H1 (cell line): ENCODE data around the gene LCE1D. TPM values are rescaled to one million over a fixed set of nuclear protein-coding genes. Genes with fewer than 3 reads are reported as not detected.

ENCODE experiments used
- CTCF ChIA-PET: fragments of 300-600 bp; sonication (Branson Sonifier 250); formaldehyde crosslinking; loops from one replicate; lab custom pipeline; 2021; ENCODE audit not compliant: partially characterized antibody; lab: Charles Lee
- POLR2A ChIA-PET: fragments of 300-600 bp; sonication (Branson Sonifier 250); formaldehyde crosslinking; loops from one replicate; lab custom pipeline; 2021; ENCODE audit warnings: inconsistent platforms; ENCODE audit not compliant: partially characterized antibody; lab: Charles Lee
- DNase-seq, 2 experiments: peaks; one replicate each; pipeline versions ENCODE4 v3.0.0 to v3.0.0-alpha.2; 2010 to 2022; ENCODE audit warnings: low spot score in 2 of 2, low read depth in 1 of 2, mixed read lengths in 1 of 2
- FAIRE-seq: peaks from 2 replicates; lab custom pipeline; 2011; peaks lifted over from hg19 to GRCh38; lab: Jason Lieb, UNC
- H2AFZ ChIP-seq: 2 replicates; pipeline ENCODE4 v1.8.1; 2012; ENCODE audit warnings: low read length, inconsistent platforms
- H2AK5ac ChIP-seq: 2 replicates; pipeline ENCODE4 v1.6.1; 2013; ENCODE audit warnings: low read depth, low read length
- H2BK120ac ChIP-seq: replicated peaks from 2 replicates; pipeline ENCODE3; 2013; ENCODE audit warnings: low read depth, low read length, inconsistent platforms
- H2BK12ac ChIP-seq: 2 replicates; pipeline ENCODE4 v1.6.1; 2013; ENCODE audit warnings: low read depth, low read length
- H2BK15ac ChIP-seq: 2 replicates; pipeline ENCODE4 v1.6.1; 2013; ENCODE audit warnings: low read length
- H2BK20ac ChIP-seq: 2 replicates; pipeline ENCODE4 v1.6.1; 2013; ENCODE audit warnings: low read length
- H2BK5ac ChIP-seq: 2 replicates; pipeline ENCODE4 v1.6.1; 2013; ENCODE audit warnings: low read depth, low read length
- H3K14ac ChIP-seq: 2 replicates; pipeline ENCODE4 v1.6.1; 2013; ENCODE audit warnings: inconsistent platforms; ENCODE audit not compliant: insufficient read length
- H3K18ac ChIP-seq: 2 replicates; pipeline ENCODE4 v1.6.1; 2013; ENCODE audit warnings: low read length; ENCODE audit errors: extremely low read depth
- H3K23ac ChIP-seq: 2 replicates; pipeline ENCODE4 v1.6.1; 2013; ENCODE audit warnings: inconsistent platforms; ENCODE audit not compliant: insufficient read length
- H3K23me2 ChIP-seq: 2 replicates; pipeline ENCODE4 v1.6.1; 2013; ENCODE audit warnings: low read depth, low read length
- H3K27ac ChIP-seq: 2 replicates; pipeline ENCODE4 v1.6.1; 2011; ENCODE audit warnings: low read depth, low read length, inconsistent platforms
- H3K27me3 ChIP-seq, 4 experiments: replicated peaks in 1 of 4; 1 replicate in 1 of 4; 2 replicates in 3 of 4; pipeline versions ENCODE4 v1.6.1 to v1.8.1; 2011 to 2013; ENCODE audit warnings: low read length in 3 of 4, mild to moderate bottlenecking in 3 of 4, inconsistent platforms in 2 of 4, mixed read lengths in 2 of 4, moderate library complexity in 1 of 4; ENCODE audit not compliant: control insufficient read depth in 3 of 4, insufficient read depth in 3 of 4; ENCODE audit errors: extremely low read depth in 1 of 4
- H3K36me3 ChIP-seq, 4 experiments: 2 replicates each; pipeline versions ENCODE4 v1.6.1 to v1.8.1; 2011 to 2013; ENCODE audit warnings: mild to moderate bottlenecking in 4 of 4, low read length in 3 of 4, moderate library complexity in 2 of 4, control low read depth in 1 of 4, inconsistent platforms in 1 of 4; ENCODE audit not compliant: insufficient read depth in 4 of 4, control insufficient read depth in 2 of 4
- H3K4ac ChIP-seq: replicated peaks from 2 replicates; pipeline ENCODE3; 2013; ENCODE audit warnings: low read length, low read depth, mixed read lengths, inconsistent platforms; ENCODE audit not compliant: insufficient read length
- H3K4me1 ChIP-seq, 4 experiments: replicated peaks in 1 of 4; 1 replicate in 1 of 4; 2 replicates in 3 of 4; pipeline versions ENCODE4 v1.6.1 to v1.8.1; 2011 to 2013; ENCODE audit warnings: low read length in 3 of 4, inconsistent platforms in 2 of 4, mixed read lengths in 1 of 4; ENCODE audit not compliant: insufficient read depth in 4 of 4, control insufficient read depth in 3 of 4
- H3K4me2 ChIP-seq, 2 experiments: 2 replicates each; pipeline versions ENCODE4 v1.6.1 to v1.8.1; 2011 to 2013; ENCODE audit warnings: low read depth in 2 of 2, low read length in 2 of 2, control low read depth in 1 of 2, inconsistent platforms in 1 of 2, mild to moderate bottlenecking in 1 of 2; ENCODE audit not compliant: insufficient read depth in 1 of 2
- H3K4me3 ChIP-seq, 4 experiments: fragments of 200-600, 300-600 bp in 1 of 4; sonication (generic), shearing (Covaris generic), sonication (Bioruptor Twin) in 1 of 4; 2 replicates each; pipeline versions ENCODE4 v1.5.1 to v1.8.1; 2011 to 2016; ENCODE audit warnings: low read length in 4 of 4, low read depth in 3 of 4, control low read depth in 2 of 4, inconsistent platforms in 2 of 4, mild to moderate bottlenecking in 2 of 4, mixed read lengths in 1 of 4, moderate library complexity in 1 of 4; ENCODE audit not compliant: insufficient read depth in 2 of 4; ENCODE audit errors: extremely low read depth in 1 of 4
- H3K56ac ChIP-seq: replicated peaks from 2 replicates; pipeline ENCODE3; 2013; ENCODE audit warnings: low read depth, mild to moderate bottlenecking, mixed read lengths, low read length, inconsistent platforms; ENCODE audit not compliant: insufficient read length
- H3K79me1 ChIP-seq: 2 replicates; pipeline ENCODE4 v1.6.1; 2013; ENCODE audit warnings: low read depth, low read length, control low read depth
- H3K79me2 ChIP-seq, 2 experiments: 2 replicates each; pipeline versions ENCODE4 v1.6.1 to v1.8.1; 2012 to 2013; ENCODE audit warnings: low read length in 2 of 2, mild to moderate bottlenecking in 2 of 2, inconsistent platforms in 1 of 2; ENCODE audit not compliant: insufficient read depth in 2 of 2, control insufficient read depth in 1 of 2
- H3K9ac ChIP-seq, 4 experiments: replicated peaks in 1 of 4; 1 replicate in 1 of 4; 2 replicates in 3 of 4; pipeline versions ENCODE4 v1.6.1 to v1.8.1; 2011 to 2013; ENCODE audit warnings: low read depth in 3 of 4, low read length in 3 of 4, control low read depth in 2 of 4, mild to moderate bottlenecking in 2 of 4, moderate library complexity in 2 of 4, inconsistent platforms in 1 of 4; ENCODE audit errors: extremely low read depth in 1 of 4
- H3K9me3 ChIP-seq, 2 experiments: 2 replicates each; pipeline versions ENCODE4 v1.6.1 to v1.8.1; 2012 to 2013; ENCODE audit warnings: mild to moderate bottlenecking in 2 of 2, moderate library complexity in 2 of 2, control low read depth in 1 of 2, inconsistent platforms in 1 of 2, low read depth in 1 of 2, low read length in 1 of 2, mixed read lengths in 1 of 2; ENCODE audit not compliant: insufficient read depth in 2 of 2
- H4K20me1 ChIP-seq, 2 experiments: replicated peaks in 1 of 2; 2 replicates each; pipeline versions ENCODE3 to v1.8.1; 2011 to 2013; ENCODE audit warnings: inconsistent platforms in 2 of 2, low read length in 2 of 2, mild to moderate bottlenecking in 1 of 2; ENCODE audit not compliant: insufficient read depth in 2 of 2, control insufficient read depth in 1 of 2
- H4K5ac ChIP-seq: 2 replicates; pipeline ENCODE4 v1.6.1; 2013; ENCODE audit warnings: low read length, low read depth, mixed read lengths, inconsistent platforms; ENCODE audit not compliant: insufficient read length
- H4K8ac ChIP-seq: 2 replicates; pipeline ENCODE4 v1.8.0; 2013; ENCODE audit warnings: mild to moderate bottlenecking, moderate library complexity, low read length, inconsistent platforms; ENCODE audit not compliant: insufficient read depth; ENCODE audit errors: extremely low read depth
- H4K91ac ChIP-seq: replicated peaks from 2 replicates; pipeline ENCODE3; 2013; ENCODE audit warnings: low read length, mixed read lengths, inconsistent platforms; ENCODE audit not compliant: insufficient read length
- ATF3 ChIP-seq: IDR thresholded peaks from 2 replicates; pipeline ENCODE4 v1.6.1; 2011; ENCODE audit warnings: low read depth, mild to moderate bottlenecking, low read length; ENCODE audit not compliant: insufficient read depth
- MAX ChIP-seq: IDR thresholded peaks from 2 replicates; pipeline ENCODE4 v1.6.1; 2012; ENCODE audit warnings: inconsistent platforms
- POLR2AphosphoS5 ChIP-seq: IDR thresholded peaks from 2 replicates; pipeline ENCODE4 v1.6.1; 2011; ENCODE audit warnings: low read depth, low read length
- SAP30 ChIP-seq: fragments of 300-600 bp; sonication (generic); IDR thresholded peaks from 2 replicates; pipeline ENCODE4 v1.7.1; 2012; ENCODE audit warnings: low read length, moderate library complexity, mild to moderate bottlenecking, inconsistent platforms; ENCODE audit not compliant: insufficient read depth, insufficient replicate concordance
- TAF7 ChIP-seq: optimal IDR thresholded peaks from 2 replicates; pipeline ENCODE3; 2011; ENCODE audit warnings: low read depth, mild to moderate bottlenecking, inconsistent platforms, low read length, moderate library complexity, borderline replicate concordance
- TBP ChIP-seq: IDR thresholded peaks from 2 replicates; pipeline ENCODE4 v1.6.1; 2011; ENCODE audit warnings: low read depth, low read length, improper control_type of control experiment
- WGBS, 2 experiments: shearing (Covaris generic) in 1 of 2; methylation state at CpG; one replicate each; pipeline versions ENCODE4 v1.1.6 to v1.1.7; 2013 to 2015; ENCODE audit warnings: low lambda C conversion rate in 2 of 2, mixed read lengths in 2 of 2, inconsistent platforms in 1 of 2, low coverage in 1 of 2, missing lambda C conversion rate in 1 of 2; ENCODE audit not compliant: insufficient replicate concordance in 2 of 2, insufficient coverage in 1 of 2, insufficient read length in 1 of 2; ENCODE audit errors: extremely low coverage in 1 of 2, missing lambda C conversion rate in 1 of 2; 5-methylcytosine and 5-hydroxymethylcytosine counted together
- polyA plus RNA-seq, 7 experiments: library from polyadenylated mRNA; depleted of rRNA in 3 of 7; stranded (reverse) in 5 of 7; unstranded in 2 of 7; fragments of >200 nt in 5 of 7; fragments of 200-250 nt in 2 of 7; gene quantifications; 1 replicate in 5 of 7; 2 replicates in 1 of 7; 4 replicates in 1 of 7; pipeline versions ENCODE4 v1.2.1 to v1.2.3, GENCODE V29; 2011 to 2013; ENCODE audit warnings: missing spikeins in 2 of 7, mixed read lengths in 2 of 7
- total RNA-seq: library from RNA; stranded (reverse); fragmentation: NEBNext Ultra II Directional; extraction: Animal tissue kit (Norgen Biotek cat#: 25700); gene quantifications from 2 replicates; pipeline ENCODE4 v1.2.1, GENCODE V29; 2021

LCE1D gene
- total and polyA plus RNA-seq, 2 of the 8 experiments (the other 6 are each of a cell fraction or from before 2014, with no cell fraction given), result not detected

- no peak within 1 kb of the TSS for H3K18ac ChIP-seq
- no peak within 1 kb of the TSS for H2BK12ac ChIP-seq
- no peak within 1 kb of the TSS for H2BK120ac ChIP-seq
- FAIRE-seq, result no peak
- H3K4me1 ChIP-seq, result no peaks in the 10 kb centered on the region
- no peak within 1 kb of the TSS for H4K91ac ChIP-seq
- no peak within 1 kb of the TSS for H3K4me2 ChIP-seq
- no peak within 1 kb of the TSS for H3K4me3 ChIP-seq
- H4K20me1 ChIP-seq, result no peaks in the 10 kb centered on the region
- H3K79me1 ChIP-seq, result no peaks in the 10 kb centered on the region
- H3K56ac ChIP-seq, result no peak within 1 kb of the TSS
- no peak within 1 kb of the TSS for H2AK5ac ChIP-seq
- peaks cover 80 to 89% of the 10 kb centered on the region in 2 experiments for H3K9me3 ChIP-seq
- DNase-seq, result no peak
- no peak within 1 kb of the TSS for H4K5ac ChIP-seq
- no peak within 1 kb of the TSS for H3K9ac ChIP-seq
- ChIA-PET POLR2A (no interaction called here), CTCF (no interaction called here)
- no peak within 1 kb of the TSS for H3K14ac ChIP-seq
- no peak within 1 kb of the TSS for H2BK5ac ChIP-seq
- no peak within 1 kb of the TSS for H2BK15ac ChIP-seq
- no peaks in the 10 kb centered on the region for H3K36me3 ChIP-seq
- H3K79me2 ChIP-seq, result no peaks in the 10 kb centered on the region
- H3K4ac ChIP-seq, result no peak within 1 kb of the TSS
- no peak within 1 kb of the TSS for H4K8ac ChIP-seq
- no peak within 1 kb of the TSS for H2AFZ ChIP-seq
- no peaks in the 10 kb centered on the region for H3K27me3 ChIP-seq
- TF ChIP-seq SAP30 (no peak), ATF3 (no peak), MAX (no peak), TAF7 (no peak), POLR2AphosphoS5 (no peak), TBP (no peak)
- no peak within 1 kb of the TSS for H2BK20ac ChIP-seq
- no peaks in the 10 kb centered on the region for H3K23me2 ChIP-seq
- H3K27ac ChIP-seq, result no peak within 1 kb of the TSS
- WGBS, 2 experiments, result 87% methylated on average over 6 of the region's 6 CpGs; no CpG with 5 or more reads in 1 of the 2 experiments
- H3K23ac ChIP-seq, result no peak within 1 kb of the TSS
Measured at GRCh38 chr1:152757747-152758146, 38.8 kb upstream of the LCE1D start, which contains the start of gene KPRP. Gene KPRP (plus strand): TSS chr1:152758025. CDS start chr1:152759589, 1,564 bp downstream.
